Right cardiac atrium (tissue), 5 donors: ENCODE measurements around the gene RPL39L. TPM values are rescaled to one million over a fixed set of nuclear protein-coding genes. Genes with fewer than 3 reads are reported as not detected.

ENCODE experiments used
- ATAC-seq, 2 donors: fragments of 200-7000 bp; cut with Tn5 transposase; one replicate each; pipeline versions ENCODE4 v1.8.0 to v1.9.1; 2020; ENCODE audit warnings: moderate library complexity in 2 of 2, mild to moderate bottlenecking in 1 of 2
- DNase-seq, 3 donors: peaks; one replicate each; pipeline ENCODE4 v3.0.0-alpha.2; 2020
- H3K27ac ChIP-seq: one replicate; pipeline ENCODE4 v1.5.1; 2013; ENCODE audit warnings: mild to moderate bottlenecking, low read length, control low read depth, moderate library complexity
- H3K27me3 ChIP-seq: one replicate; pipeline ENCODE4 v1.6.1; 2013; ENCODE audit not compliant: control insufficient read depth, insufficient read depth
- H3K4me1 ChIP-seq: one replicate; pipeline ENCODE4 v1.6.1; 2013; ENCODE audit warnings: low read length; ENCODE audit not compliant: control insufficient read depth, insufficient read depth
- H3K4me3 ChIP-seq: one replicate; pipeline ENCODE4 v1.5.1; 2013; ENCODE audit warnings: low read length, control low read depth
- H3K9me3 ChIP-seq: one replicate; pipeline ENCODE4 v1.6.1; 2013; ENCODE audit warnings: low read length; ENCODE audit not compliant: control insufficient read depth
- WGBS: extraction: QIAGEN DNeasy Blood & Tissue Kit; methylation state at CpG from one replicate; pipeline ENCODE4 v1.1.7; 2013; 5-methylcytosine and 5-hydroxymethylcytosine counted together
- intact Hi-C, 4 donors: fragments of 100-400 bp; cut with DNase I; formaldehyde crosslinking; loops; one replicate each; pipeline versions ENCODE4 v1.11.0 to v1.14.0; 2022 to 2023
- polyA plus RNA-seq: library from polyadenylated mRNA; stranded (reverse); fragments of 200-250 nt; gene quantifications from one replicate; pipeline ENCODE4 v1.2.3, GENCODE V29; 2013
- total RNA-seq, 4 donors: library from RNA; stranded (reverse); fragmentation: NEBNext Ultra II Directional; extraction: Animal tissue kit (Norgen Biotek cat#: 25700); gene quantifications; one replicate each; pipeline ENCODE4 v1.2.1, GENCODE V29; 2021
- donor health status: healthy with polysubstance abuse.
- donor health status: DM: no; HTN: yes; CAD: no.
- donor health status: DM: no; HTN: no; CAD: no.
- donor health status: DM: no; HTN: yes; CAD: no; lungs with severe emphysema.
- donor health status: DM: yes; HTN: yes; CAD: no.

Gene RPL39L
- total and polyA plus RNA-seq, 5 donors: 7.0 to 8.8 (median 8.3) TPM

DNA sequence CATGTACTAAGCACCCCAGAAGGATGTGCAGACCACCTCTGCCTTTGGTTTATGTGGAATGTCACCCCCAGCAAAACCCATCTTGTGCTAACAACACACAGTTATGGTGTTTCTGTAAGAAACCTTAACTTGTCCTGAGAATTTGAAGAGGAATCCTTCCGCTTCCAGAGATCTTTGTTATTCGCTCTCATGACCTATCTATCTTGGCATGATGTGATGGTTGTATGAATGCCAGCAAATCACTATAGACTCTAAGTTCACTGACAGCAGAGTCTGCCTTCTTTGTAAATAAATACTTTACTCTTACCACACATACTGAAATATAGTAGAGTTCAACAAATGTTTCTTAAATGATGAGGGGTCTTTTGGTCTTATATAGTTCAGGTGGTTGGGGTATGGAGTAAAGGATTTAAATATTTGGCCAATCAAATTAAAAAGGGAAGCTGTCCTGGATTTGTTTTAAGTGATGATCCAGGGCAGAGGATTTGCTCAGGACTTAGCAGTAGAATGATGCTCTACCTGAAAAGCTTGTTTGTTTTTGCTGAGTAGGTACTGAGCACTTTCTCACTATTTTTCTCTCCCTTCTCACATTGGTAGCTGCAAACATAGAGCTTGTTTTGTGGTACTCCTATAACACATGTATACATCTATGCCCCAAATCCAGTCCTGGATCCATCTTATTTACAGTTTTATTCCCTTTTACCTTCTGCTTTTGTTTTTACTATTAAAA lies 30.1 kb upstream of the RPL39L start:
- intact Hi-C loops: loop anchor here in 2 of 4 donors (5.0 to 10.0 kb wide), 2 partner anchors 55 to 322 kb away; no protein-coding TSS in a partner anchor
- no peaks in the 10 kb centered on the region for H3K27me3 ChIP-seq
- no peaks in the 10 kb centered on the region for H3K4me1 ChIP-seq
- no peak overlapping the region for H3K27ac ChIP-seq
- H3K4me3 ChIP-seq: no peak overlapping the region
- no peaks in the 10 kb centered on the region for H3K9me3 ChIP-seq
- no peak for ATAC-seq
- DNase-seq: no peak
- 44% methylated on average over 2 of the region's 2 CpGs for WGBS

DNA sequence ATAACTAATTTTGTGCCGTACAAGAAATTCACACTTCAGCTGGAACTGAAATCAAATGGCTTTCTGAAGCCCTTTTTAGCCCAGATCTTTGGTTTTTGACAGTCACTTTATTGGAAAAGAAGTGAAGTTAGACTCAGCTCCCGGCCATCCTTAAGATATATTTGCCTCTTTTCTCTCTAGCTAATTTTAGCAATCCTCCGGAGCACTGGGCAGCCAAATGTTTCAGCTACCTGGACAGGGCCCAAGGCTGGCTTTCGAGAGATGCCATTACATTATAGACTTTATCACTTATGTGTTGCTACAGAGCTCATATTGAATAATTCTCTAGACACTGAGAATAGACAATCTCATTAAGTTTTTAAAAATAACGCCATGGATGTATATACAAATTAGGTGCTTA lies 28.5 kb upstream of the RPL39L start:
- no peaks in the 10 kb centered on the region for H3K9me3 ChIP-seq
- no peaks in the 10 kb centered on the region for H3K27me3 ChIP-seq
- peak in 1 of 2 donors; percentile 44 for ATAC-seq
- no peaks in the 10 kb centered on the region for H3K4me1 ChIP-seq
- intact Hi-C loops: loop anchor here in 2 of 4 donors (5.0 to 10.0 kb wide), 2 partner anchors 53 to 320 kb away; no protein-coding TSS in a partner anchor
- peak in 1 of 3 donors; percentile 54 for DNase-seq
- H3K4me3 ChIP-seq: no peak overlapping the region
- H3K27ac ChIP-seq: no peak overlapping the region
- WGBS: 46% methylated on average over 5 of the region's 5 CpGs

- H3K27me3 ChIP-seq: no peaks in the 10 kb centered on the region
- H3K4me1 ChIP-seq: no peaks in the 10 kb centered on the region
- no peak overlapping the region for H3K4me3 ChIP-seq
- H3K27ac ChIP-seq: no peak overlapping the region
- WGBS: 90% methylated on average over 8 of the region's 8 CpGs
- intact Hi-C loops: loop anchor here in 2 of 4 donors (5.0 to 10.0 kb wide), 2 partner anchors 52 to 319 kb away; no protein-coding TSS in a partner anchor
- no peaks in the 10 kb centered on the region for H3K9me3 ChIP-seq
- DNase-seq: no peak
- no peak for ATAC-seq
Observed at GRCh38 chr3:187166750-187167149, 27.5 kb upstream of the RPL39L start.

GRCh38 chr3:187165144-187165543 lies 25.8 kb upstream of the RPL39L start:
- Histone ChIP-seq H3K4me1 (no peaks in the 10 kb centered on the region), H3K4me3 (no peak overlapping the region), H3K9me3 (no peaks in the 10 kb centered on the region), H3K27ac (no peak overlapping the region), H3K27me3 (no peaks in the 10 kb centered on the region)
- intact Hi-C loops: loop anchor here in 3 of 4 donors (2.0 to 10.0 kb wide), 3 partner anchors 50 to 318 kb away; no protein-coding TSS in a partner anchor
- ATAC-seq (peak; percentile 43 to 45), DNase-seq (no peak)
- WGBS: under 1% methylated on average over 3 of the region's 3 CpGs

DNA sequence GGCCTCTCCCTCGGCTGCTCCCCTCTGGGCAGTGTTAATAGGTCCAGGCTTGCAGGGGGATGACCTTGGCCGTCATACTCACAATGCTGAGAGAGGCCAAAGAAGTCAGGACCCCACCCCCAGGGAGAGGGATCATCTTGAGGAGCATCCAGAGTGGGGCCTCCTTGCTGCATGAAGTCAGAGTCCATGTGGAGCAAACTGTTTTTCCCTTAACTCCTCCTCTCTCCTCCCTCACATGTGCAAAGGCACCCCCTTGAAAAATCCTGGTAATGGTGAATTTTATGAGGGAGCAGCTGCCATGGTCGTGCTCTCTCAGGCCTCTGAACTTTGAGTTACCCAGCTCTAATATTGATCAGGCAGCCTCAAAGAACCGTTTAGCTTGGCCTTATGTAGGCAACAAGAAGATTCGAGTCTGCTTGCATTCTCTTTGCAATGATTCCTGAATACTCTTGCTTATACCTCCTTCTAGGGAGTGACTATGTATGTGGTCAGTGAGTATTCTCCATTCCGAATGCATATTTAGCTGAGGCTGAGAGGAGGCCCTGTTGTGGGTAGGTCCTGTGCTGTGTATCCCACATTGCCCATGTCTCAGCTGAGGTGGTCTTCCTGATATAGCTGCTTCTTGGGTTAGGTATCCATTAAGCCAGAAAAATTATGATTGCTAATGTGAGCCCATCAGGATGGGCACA lies 23.1 kb upstream of the RPL39L start:
- Histone ChIP-seq H3K27me3 (no peaks in the 10 kb centered on the region), H3K4me1 (no peaks in the 10 kb centered on the region), H3K9me3 (no peaks in the 10 kb centered on the region), H3K27ac (no peak overlapping the region), H3K4me3 (no peak overlapping the region)
- WGBS: 70% methylated on average over 6 of the region's 6 CpGs
- DNase-seq (no peak), ATAC-seq (no peak)
- intact Hi-C loops: loop anchor here (5.0 to 10.0 kb wide), 4 partner anchors 48 to 545 kb away; no protein-coding TSS in a partner anchor

- no peaks in the 10 kb centered on the region for H3K4me1 ChIP-seq
- H3K9me3 ChIP-seq: no peaks in the 10 kb centered on the region
- H3K27me3 ChIP-seq: no peaks in the 10 kb centered on the region
- intact Hi-C loops: loop anchor here (5.0 to 10.0 kb wide), 4 partner anchors 47 to 544 kb away; no protein-coding TSS in a partner anchor
- ATAC-seq: no peak
- no peak overlapping the region for H3K27ac ChIP-seq
- H3K4me3 ChIP-seq: no peak overlapping the region
- no peak for DNase-seq
Observed at GRCh38 chr3:187161556-187161955, 22.3 kb upstream of the RPL39L start.

GRCh38 chr3:187150599-187150998 lies 11.3 kb upstream of the RPL39L start:
- no peak overlapping the region for H3K4me3 ChIP-seq
- no peaks in the 10 kb centered on the region for H3K9me3 ChIP-seq
- intact Hi-C loops: no loop called here
- DNase-seq (peak in 2 of 3 donors; percentile 55 to 67), ATAC-seq (no peak)
- no peak overlapping the region for H3K27ac ChIP-seq
- no peaks in the 10 kb centered on the region for H3K27me3 ChIP-seq
- WGBS: 77% methylated on average over 2 of the region's 2 CpGs
- no peaks in the 10 kb centered on the region for H3K4me1 ChIP-seq

DNA sequence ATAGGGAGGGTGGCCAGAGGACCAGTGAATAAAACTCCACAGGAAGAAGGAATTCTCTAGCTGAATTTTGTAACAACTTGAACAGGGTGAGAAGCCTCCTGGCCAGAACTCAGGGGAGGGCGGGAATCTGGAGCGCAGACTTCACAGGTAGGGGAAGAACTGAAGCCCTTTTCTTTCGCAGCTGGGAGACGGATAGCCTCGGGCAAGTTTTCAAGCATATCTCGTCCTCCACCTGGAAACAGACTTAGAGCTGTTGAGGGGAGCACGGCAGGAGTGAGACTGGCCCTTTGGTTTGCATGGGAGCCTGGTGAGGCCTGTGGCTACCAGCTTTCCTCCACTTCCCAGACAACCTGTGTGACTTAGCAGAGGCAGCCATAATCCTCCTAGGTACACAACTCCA lies 10.9 kb upstream of the RPL39L start:
- no peak for ATAC-seq
- Histone ChIP-seq H3K27ac (no peak overlapping the region), H3K9me3 (peaks cover 3% of the 10 kb centered on the region), H3K4me1 (no peaks in the 10 kb centered on the region), H3K27me3 (no peaks in the 10 kb centered on the region), H3K4me3 (no peak overlapping the region)
- intact Hi-C loops: no loop called here
- no peak for DNase-seq
- 90% methylated on average over 7 of the region's 7 CpGs for WGBS

GRCh38 chr3:187146389-187146788 lies 7.1 kb upstream of the RPL39L start:
- no peak overlapping the region for H3K27ac ChIP-seq
- no peak overlapping the region for H3K4me3 ChIP-seq
- WGBS: 70% methylated on average over 3 of the region's 3 CpGs
- peaks cover 5% of the 10 kb centered on the region for H3K9me3 ChIP-seq
- no peak for ATAC-seq
- no peaks in the 10 kb centered on the region for H3K27me3 ChIP-seq
- intact Hi-C loops: no loop called here
- no peak for DNase-seq
- no peaks in the 10 kb centered on the region for H3K4me1 ChIP-seq

GRCh38 chr3:187145149-187145895 lies 6.0 kb upstream of the RPL39L start:
- ATAC-seq (no peak), DNase-seq (no peak)
- intact Hi-C loops: no loop called here
- Histone ChIP-seq H3K9me3 (peaks cover 5% of the 10 kb centered on the region), H3K27ac (no peak overlapping the region), H3K27me3 (no peaks in the 10 kb centered on the region), H3K4me1 (no peaks in the 10 kb centered on the region), H3K4me3 (no peak overlapping the region)
- 94% methylated on average over 3 of the region's 3 CpGs for WGBS

- ATAC-seq: no peak
- H3K27ac ChIP-seq: no peak overlapping the region
- WGBS: 25% methylated on average over 3 of the region's 3 CpGs
- peaks cover under 1% of the 10 kb centered on the region for H3K9me3 ChIP-seq
- DNase-seq: no peak
- no peaks in the 10 kb centered on the region for H3K4me1 ChIP-seq
- intact Hi-C loops: no loop called here
- H3K27me3 ChIP-seq: no peaks in the 10 kb centered on the region
- H3K4me3 ChIP-seq: peak overlapping the region; percentile 50
Observed at GRCh38 chr3:187139895-187140253, 578 bp upstream of the RPL39L start.
